ENCODE measurements around the gene TMPRSS6. TPM values are rescaled to one million over a fixed set of nuclear protein-coding genes. Genes with fewer than 3 reads are reported as not detected.

TMPRSS6 gene
- total and polyA plus RNA-seq, 3 donors from 2014 or later = 1.5 to 4.0 (median 3.4) TPM

DNA sequence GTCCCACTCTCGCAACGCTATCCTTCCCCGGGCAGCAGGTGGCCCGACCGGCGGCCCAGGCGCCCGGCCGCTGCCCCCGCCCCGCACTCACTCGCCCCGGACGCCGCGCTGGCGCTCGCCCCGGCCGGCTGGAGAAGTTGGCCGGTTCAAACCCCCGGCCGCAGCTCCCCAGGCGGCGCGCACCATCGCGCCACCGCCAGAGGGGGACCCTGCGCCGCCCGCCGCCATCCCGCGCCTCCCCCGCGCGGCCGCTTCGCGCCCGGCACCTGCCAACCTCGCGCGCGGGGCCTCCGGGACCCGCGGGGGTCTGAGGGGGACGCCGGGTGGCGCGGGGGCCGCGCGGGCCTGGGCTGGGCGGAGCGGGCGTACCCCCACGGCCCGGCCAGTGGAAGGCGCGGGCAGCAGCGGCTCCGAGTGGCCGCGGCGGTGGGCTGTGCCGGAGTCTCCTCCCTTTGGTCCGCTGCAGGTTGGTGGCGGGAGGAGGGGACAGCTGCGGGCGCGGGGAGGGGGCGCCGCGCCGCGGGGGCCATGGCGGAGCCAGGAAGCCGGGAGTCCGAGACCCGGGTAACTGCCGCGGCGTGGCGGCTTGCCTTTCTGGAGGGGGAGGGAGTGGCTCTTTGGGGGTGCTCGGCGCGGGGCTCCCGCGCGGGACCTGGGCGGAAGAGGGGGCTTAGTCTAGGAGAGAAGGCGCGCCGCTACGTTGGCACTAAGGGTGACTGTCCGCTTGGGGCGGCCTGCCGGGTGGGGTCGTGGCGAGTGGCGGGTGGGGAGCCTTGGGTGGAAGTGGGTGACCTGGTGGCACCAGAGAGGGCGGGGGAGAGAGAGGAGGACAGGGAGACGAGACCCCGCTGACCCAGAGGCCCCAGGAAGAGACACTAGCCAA, 90.0 kb downstream of the TMPRSS6 start, which contains the start of the genes MPST and TST:
TSS of gene MPST (plus strand) at position 434 of the 883 bp plus-strand sequence. CDS start at position 529, 95 bp downstream.
TSS of gene TST (minus strand) at position 139 of the 883 bp plus-strand sequence. CDS start 715 bp downstream, outside the sequence.
- Histone ChIP-seq H3K9me3 (no peaks in the 10 kb centered on the region), H3K4me3 (peak within 1 kb of the TSS; percentile 84 to 95), H3K4me1 (peaks cover 18% of the 10 kb centered on the region), H3K27me3 (no peaks in the 10 kb centered on the region), H3K27ac (peak within 1 kb of the TSS; percentile 77 to 88), H3K36me3 (ENCODE audit: low read depth, missing control alignments) (no peaks in the 10 kb centered on the region)
- intact Hi-C loops (cut with DNase I; ENCODE audit: low total_unique reads) = no loop called here
- 0 to 1% methylated on average over 17 to 48 of the region's 107 CpGs for WGBS, 2 donors
- TF ChIP-seq POLR2A (IDR thresholded peaks at IDR 0.05) = peak; percentile 9
- TF ChIP-seq, protein P1, sequence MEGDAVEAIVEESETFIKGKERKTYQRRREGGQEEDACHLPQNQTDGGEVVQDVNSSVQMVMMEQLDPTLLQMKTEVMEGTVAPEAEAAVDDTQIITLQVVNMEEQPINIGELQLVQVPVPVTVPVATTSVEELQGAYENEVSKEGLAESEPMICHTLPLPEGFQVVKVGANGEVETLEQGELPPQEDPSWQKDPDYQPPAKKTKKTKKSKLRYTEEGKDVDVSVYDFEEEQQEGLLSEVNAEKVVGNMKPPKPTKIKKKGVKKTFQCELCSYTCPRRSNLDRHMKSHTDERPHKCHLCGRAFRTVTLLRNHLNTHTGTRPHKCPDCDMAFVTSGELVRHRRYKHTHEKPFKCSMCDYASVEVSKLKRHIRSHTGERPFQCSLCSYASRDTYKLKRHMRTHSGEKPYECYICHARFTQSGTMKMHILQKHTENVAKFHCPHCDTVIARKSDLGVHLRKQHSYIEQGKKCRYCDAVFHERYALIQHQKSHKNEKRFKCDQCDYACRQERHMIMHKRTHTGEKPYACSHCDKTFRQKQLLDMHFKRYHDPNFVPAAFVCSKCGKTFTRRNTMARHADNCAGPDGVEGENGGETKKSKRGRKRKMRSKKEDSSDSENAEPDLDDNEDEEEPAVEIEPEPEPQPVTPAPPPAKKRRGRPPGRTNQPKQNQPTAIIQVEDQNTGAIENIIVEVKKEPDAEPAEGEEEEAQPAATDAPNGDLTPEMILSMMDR (IDR thresholded peaks at IDR 0.05) = peak; percentile 19 to 81 (median 27)
- DNase-seq = peak; percentile 82

DNA sequence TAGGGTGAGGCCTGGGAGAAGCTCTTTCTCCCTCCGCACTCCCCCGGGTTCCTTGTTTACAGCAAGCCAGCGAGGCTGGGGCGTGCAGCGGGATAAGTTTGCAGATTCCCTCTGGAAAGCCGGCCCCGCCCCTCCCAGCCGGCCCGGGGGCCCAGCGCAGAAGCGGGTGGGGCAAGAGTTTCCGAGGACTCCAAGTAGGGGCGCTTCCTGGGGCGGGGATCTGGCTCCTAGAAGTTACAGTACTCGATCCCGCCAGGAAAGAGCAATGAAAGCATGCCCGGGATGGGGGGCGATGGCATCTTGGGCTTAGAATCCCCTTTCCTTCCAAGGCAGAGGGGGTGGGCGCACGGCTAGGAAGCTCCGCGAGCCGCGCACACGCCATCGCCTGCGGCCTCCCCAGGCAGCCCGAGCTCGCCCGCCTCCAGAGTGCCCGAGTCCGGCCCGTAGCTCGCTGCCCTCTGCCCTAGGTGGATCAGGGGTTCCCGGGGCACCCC, 90.7 kb downstream of the TMPRSS6 start:
- H3K4me1 ChIP-seq = peaks cover 18% of the 10 kb centered on the region
- intact Hi-C loops (cut with DNase I; ENCODE audit: low total_unique reads) = no loop called here
- H3K27me3 ChIP-seq = no peaks in the 10 kb centered on the region
- H3K36me3 ChIP-seq (ENCODE audit: low read depth, missing control alignments) = no peaks in the 10 kb centered on the region
- H3K27ac ChIP-seq = peak overlapping the region in 1 of 2 donors; percentile 88
- peak; percentile 80 for DNase-seq
- TF ChIP-seq POLR2A (IDR thresholded peaks at IDR 0.05) = no peak
- TF ChIP-seq, protein P1 (IDR thresholded peaks at IDR 0.05) = no peak
- H3K4me3 ChIP-seq = peak overlapping the region; percentile 71 to 84
- no peaks in the 10 kb centered on the region for H3K9me3 ChIP-seq
- 0 to 1% methylated on average over 8 to 35 of the region's 35 CpGs for WGBS, 2 donors

DNA sequence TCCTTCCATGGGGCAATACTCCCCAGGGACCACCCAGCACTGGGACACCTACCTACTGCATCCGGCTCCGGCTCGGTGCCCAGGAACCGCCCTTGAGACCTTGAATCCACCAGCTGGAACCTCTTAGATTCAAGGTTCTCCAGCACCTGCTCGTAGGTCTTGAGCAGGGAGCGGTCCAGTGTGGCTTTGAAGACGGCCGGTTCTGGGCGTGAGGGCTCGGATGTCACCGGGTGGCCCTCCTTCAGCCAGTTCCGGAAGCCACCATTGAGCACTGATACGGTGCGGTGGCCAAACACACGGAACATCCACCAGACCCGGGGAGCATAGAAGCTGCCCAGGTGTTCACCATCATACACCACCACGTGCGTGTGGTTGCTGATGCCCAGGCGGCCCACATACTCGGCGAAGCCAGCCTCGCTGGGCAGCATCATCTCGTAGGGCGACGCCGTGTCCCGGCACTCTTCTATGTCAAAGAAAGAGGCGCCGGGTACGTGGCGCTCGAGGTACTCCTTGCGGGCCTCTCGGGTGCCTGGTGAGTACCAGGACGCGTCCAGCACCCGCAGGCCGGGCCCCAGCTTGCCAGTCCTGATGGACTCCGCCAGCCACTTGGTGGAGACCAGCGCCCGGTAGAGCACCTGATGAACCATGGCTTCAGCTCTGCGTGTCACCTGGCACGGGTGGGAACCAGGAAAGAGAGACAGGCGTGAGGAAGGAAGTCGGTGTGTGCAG, 91.3 kb downstream of the TMPRSS6 start:
- peaks cover 18% of the 10 kb centered on the region for H3K4me1 ChIP-seq
- TF ChIP-seq POLR2A (IDR thresholded peaks at IDR 0.05) = no peak
- TF ChIP-seq, protein P1 (IDR thresholded peaks at IDR 0.05) = no peak
- 41 to 55% methylated on average over 19 to 45 of the region's 45 CpGs for WGBS, 2 donors
- intact Hi-C loops (cut with DNase I; ENCODE audit: low total_unique reads) = no loop called here
- DNase-seq = no peak
- peak overlapping the region in 1 of 2 donors; percentile 88 for H3K27ac ChIP-seq
- H3K27me3 ChIP-seq = no peaks in the 10 kb centered on the region
- H3K9me3 ChIP-seq = no peaks in the 10 kb centered on the region
- no peaks in the 10 kb centered on the region for H3K36me3 ChIP-seq (ENCODE audit: low read depth, missing control alignments)
- H3K4me3 ChIP-seq = peak overlapping the region; percentile 71 to 84

DNA sequence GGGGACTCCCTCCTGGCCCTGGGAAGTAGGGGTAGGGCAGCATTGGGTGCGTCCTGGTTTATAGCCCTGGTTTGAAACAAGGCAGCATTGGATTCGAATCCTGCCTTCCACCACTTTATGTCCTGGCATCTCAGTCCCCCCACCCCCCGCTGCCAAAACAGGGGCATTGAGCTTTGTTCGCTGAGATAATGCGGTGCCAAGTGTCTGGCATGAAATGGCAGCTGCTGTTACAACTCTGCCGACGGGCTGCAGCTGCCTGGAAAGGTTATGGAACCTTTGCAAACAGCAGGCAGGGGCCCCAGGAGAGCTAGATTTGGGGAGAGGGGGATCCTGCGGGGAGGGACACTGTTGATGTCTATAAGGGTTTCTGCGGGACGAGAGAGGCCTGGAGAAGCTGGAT, 92.2 kb downstream of the TMPRSS6 start:
- H3K9me3 ChIP-seq = no peaks in the 10 kb centered on the region
- 81 to 83% methylated on average over 7 to 10 of the region's 10 CpGs for WGBS, 2 donors
- TF ChIP-seq POLR2A (IDR thresholded peaks at IDR 0.05) = no peak
- TF ChIP-seq, protein P1 (IDR thresholded peaks at IDR 0.05) = no peak
- intact Hi-C loops (cut with DNase I; ENCODE audit: low total_unique reads) = no loop called here
- no peak overlapping the region for H3K4me3 ChIP-seq
- no peaks in the 10 kb centered on the region for H3K36me3 ChIP-seq (ENCODE audit: low read depth, missing control alignments)
- H3K27ac ChIP-seq = no peak overlapping the region
- peaks cover 18% of the 10 kb centered on the region for H3K4me1 ChIP-seq
- no peak for DNase-seq
- H3K27me3 ChIP-seq = no peaks in the 10 kb centered on the region

Data from testis (tissue), 3 donors.